H1 (cell line): ENCODE results near the gene PTTG1IP2. TPM values are rescaled to one million over a fixed set of nuclear protein-coding genes. Genes with fewer than 3 reads are reported as not detected.

Experiments used
- CTCF ChIA-PET: fragments of 300-600 bp; sonication (Branson Sonifier 250); formaldehyde crosslinking; loops from one replicate; lab custom pipeline; 2021; ENCODE audit not compliant: partially characterized antibody; lab: Charles Lee
- POLR2A ChIA-PET: fragments of 300-600 bp; sonication (Branson Sonifier 250); formaldehyde crosslinking; loops from one replicate; lab custom pipeline; 2021; ENCODE audit warnings: inconsistent platforms; ENCODE audit not compliant: partially characterized antibody; lab: Charles Lee
- DNase-seq, 2 experiments: peaks; one replicate each; pipeline versions ENCODE4 v3.0.0 to v3.0.0-alpha.2; 2010 to 2022; ENCODE audit warnings: low spot score in 2 of 2, low read depth in 1 of 2, mixed read lengths in 1 of 2
- FAIRE-seq: peaks from 2 replicates; lab custom pipeline; 2011; peaks lifted over from hg19 to GRCh38; lab: Jason Lieb, UNC
- H2AFZ ChIP-seq: 2 replicates; pipeline ENCODE4 v1.8.1; 2012; ENCODE audit warnings: low read length, inconsistent platforms
- H2AK5ac ChIP-seq: 2 replicates; pipeline ENCODE4 v1.6.1; 2013; ENCODE audit warnings: low read depth, low read length
- H2BK120ac ChIP-seq: replicated peaks from 2 replicates; pipeline ENCODE3; 2013; ENCODE audit warnings: low read depth, low read length, inconsistent platforms
- H2BK12ac ChIP-seq: 2 replicates; pipeline ENCODE4 v1.6.1; 2013; ENCODE audit warnings: low read depth, low read length
- H2BK15ac ChIP-seq: 2 replicates; pipeline ENCODE4 v1.6.1; 2013; ENCODE audit warnings: low read length
- H2BK20ac ChIP-seq: 2 replicates; pipeline ENCODE4 v1.6.1; 2013; ENCODE audit warnings: low read length
- H2BK5ac ChIP-seq: 2 replicates; pipeline ENCODE4 v1.6.1; 2013; ENCODE audit warnings: low read depth, low read length
- H3K14ac ChIP-seq: 2 replicates; pipeline ENCODE4 v1.6.1; 2013; ENCODE audit warnings: inconsistent platforms; ENCODE audit not compliant: insufficient read length
- H3K18ac ChIP-seq: 2 replicates; pipeline ENCODE4 v1.6.1; 2013; ENCODE audit warnings: low read length; ENCODE audit errors: extremely low read depth
- H3K23ac ChIP-seq: 2 replicates; pipeline ENCODE4 v1.6.1; 2013; ENCODE audit warnings: inconsistent platforms; ENCODE audit not compliant: insufficient read length
- H3K23me2 ChIP-seq: 2 replicates; pipeline ENCODE4 v1.6.1; 2013; ENCODE audit warnings: low read depth, low read length
- H3K27ac ChIP-seq: 2 replicates; pipeline ENCODE4 v1.6.1; 2011; ENCODE audit warnings: low read depth, low read length, inconsistent platforms
- H3K27me3 ChIP-seq, 4 experiments: replicated peaks in 1 of 4; 1 replicate in 1 of 4; 2 replicates in 3 of 4; pipeline versions ENCODE4 v1.6.1 to v1.8.1; 2011 to 2013; ENCODE audit warnings: low read length in 3 of 4, mild to moderate bottlenecking in 3 of 4, inconsistent platforms in 2 of 4, mixed read lengths in 2 of 4, moderate library complexity in 1 of 4; ENCODE audit not compliant: control insufficient read depth in 3 of 4, insufficient read depth in 3 of 4; ENCODE audit errors: extremely low read depth in 1 of 4
- H3K36me3 ChIP-seq, 4 experiments: 2 replicates each; pipeline versions ENCODE4 v1.6.1 to v1.8.1; 2011 to 2013; ENCODE audit warnings: mild to moderate bottlenecking in 4 of 4, low read length in 3 of 4, moderate library complexity in 2 of 4, control low read depth in 1 of 4, inconsistent platforms in 1 of 4; ENCODE audit not compliant: insufficient read depth in 4 of 4, control insufficient read depth in 2 of 4
- H3K4ac ChIP-seq: replicated peaks from 2 replicates; pipeline ENCODE3; 2013; ENCODE audit warnings: low read length, low read depth, mixed read lengths, inconsistent platforms; ENCODE audit not compliant: insufficient read length
- H3K4me1 ChIP-seq, 4 experiments: replicated peaks in 1 of 4; 1 replicate in 1 of 4; 2 replicates in 3 of 4; pipeline versions ENCODE4 v1.6.1 to v1.8.1; 2011 to 2013; ENCODE audit warnings: low read length in 3 of 4, inconsistent platforms in 2 of 4, mixed read lengths in 1 of 4; ENCODE audit not compliant: insufficient read depth in 4 of 4, control insufficient read depth in 3 of 4
- H3K4me2 ChIP-seq, 2 experiments: 2 replicates each; pipeline versions ENCODE4 v1.6.1 to v1.8.1; 2011 to 2013; ENCODE audit warnings: low read depth in 2 of 2, low read length in 2 of 2, control low read depth in 1 of 2, inconsistent platforms in 1 of 2, mild to moderate bottlenecking in 1 of 2; ENCODE audit not compliant: insufficient read depth in 1 of 2
- H3K4me3 ChIP-seq, 4 experiments: fragments of 200-600, 300-600 bp in 1 of 4; sonication (generic), shearing (Covaris generic), sonication (Bioruptor Twin) in 1 of 4; 2 replicates each; pipeline versions ENCODE4 v1.5.1 to v1.8.1; 2011 to 2016; ENCODE audit warnings: low read length in 4 of 4, low read depth in 3 of 4, control low read depth in 2 of 4, inconsistent platforms in 2 of 4, mild to moderate bottlenecking in 2 of 4, mixed read lengths in 1 of 4, moderate library complexity in 1 of 4; ENCODE audit not compliant: insufficient read depth in 2 of 4; ENCODE audit errors: extremely low read depth in 1 of 4
- H3K56ac ChIP-seq: replicated peaks from 2 replicates; pipeline ENCODE3; 2013; ENCODE audit warnings: low read depth, mild to moderate bottlenecking, mixed read lengths, low read length, inconsistent platforms; ENCODE audit not compliant: insufficient read length
- H3K79me1 ChIP-seq: 2 replicates; pipeline ENCODE4 v1.6.1; 2013; ENCODE audit warnings: low read depth, low read length, control low read depth
- H3K79me2 ChIP-seq, 2 experiments: 2 replicates each; pipeline versions ENCODE4 v1.6.1 to v1.8.1; 2012 to 2013; ENCODE audit warnings: low read length in 2 of 2, mild to moderate bottlenecking in 2 of 2, inconsistent platforms in 1 of 2; ENCODE audit not compliant: insufficient read depth in 2 of 2, control insufficient read depth in 1 of 2
- H3K9ac ChIP-seq, 4 experiments: replicated peaks in 1 of 4; 1 replicate in 1 of 4; 2 replicates in 3 of 4; pipeline versions ENCODE4 v1.6.1 to v1.8.1; 2011 to 2013; ENCODE audit warnings: low read depth in 3 of 4, low read length in 3 of 4, control low read depth in 2 of 4, mild to moderate bottlenecking in 2 of 4, moderate library complexity in 2 of 4, inconsistent platforms in 1 of 4; ENCODE audit errors: extremely low read depth in 1 of 4
- H3K9me3 ChIP-seq, 2 experiments: 2 replicates each; pipeline versions ENCODE4 v1.6.1 to v1.8.1; 2012 to 2013; ENCODE audit warnings: mild to moderate bottlenecking in 2 of 2, moderate library complexity in 2 of 2, control low read depth in 1 of 2, inconsistent platforms in 1 of 2, low read depth in 1 of 2, low read length in 1 of 2, mixed read lengths in 1 of 2; ENCODE audit not compliant: insufficient read depth in 2 of 2
- H4K20me1 ChIP-seq, 2 experiments: replicated peaks in 1 of 2; 2 replicates each; pipeline versions ENCODE3 to v1.8.1; 2011 to 2013; ENCODE audit warnings: inconsistent platforms in 2 of 2, low read length in 2 of 2, mild to moderate bottlenecking in 1 of 2; ENCODE audit not compliant: insufficient read depth in 2 of 2, control insufficient read depth in 1 of 2
- H4K5ac ChIP-seq: 2 replicates; pipeline ENCODE4 v1.6.1; 2013; ENCODE audit warnings: low read length, low read depth, mixed read lengths, inconsistent platforms; ENCODE audit not compliant: insufficient read length
- H4K8ac ChIP-seq: 2 replicates; pipeline ENCODE4 v1.8.0; 2013; ENCODE audit warnings: mild to moderate bottlenecking, moderate library complexity, low read length, inconsistent platforms; ENCODE audit not compliant: insufficient read depth; ENCODE audit errors: extremely low read depth
- H4K91ac ChIP-seq: replicated peaks from 2 replicates; pipeline ENCODE3; 2013; ENCODE audit warnings: low read length, mixed read lengths, inconsistent platforms; ENCODE audit not compliant: insufficient read length
- BRCA1 ChIP-seq: IDR thresholded peaks from 2 replicates; pipeline ENCODE4 v1.6.1; 2012; ENCODE audit warnings: low read depth, low read length, improper control_type of control experiment
- CBX8 ChIP-seq: fragments of 300-800, 300-1000 bp; sonication (generic); IDR thresholded peaks from 2 replicates; pipeline ENCODE4 v1.7.1; 2016; ENCODE audit warnings: low read depth, low read length, borderline replicate concordance
- MAFK ChIP-seq: IDR thresholded peaks from 2 replicates; pipeline ENCODE4 v1.6.1; 2012; ENCODE audit warnings: low read depth, mild to moderate bottlenecking, improper control_type of control experiment, low read length
- RAD21 ChIP-seq, 2 experiments: IDR thresholded peaks in 1 of 2; conservative IDR thresholded peaks in 1 of 2; 2 replicates each; pipeline ENCODE4 v1.6.1; 2011; ENCODE audit warnings: low read depth in 2 of 2, low read length in 2 of 2, improper control_type of control experiment in 1 of 2, inconsistent platforms in 1 of 2, mild to moderate bottlenecking in 1 of 2, moderate library complexity in 1 of 2
- SIX5 ChIP-seq: IDR thresholded peaks from 2 replicates; pipeline ENCODE4 v1.6.1; 2011; ENCODE audit warnings: mild to moderate bottlenecking, low read depth, low read length
- TAF1 ChIP-seq: IDR thresholded peaks from 2 replicates; pipeline ENCODE4 v1.6.1; 2011; ENCODE audit warnings: mild to moderate bottlenecking, low read depth, low read length
- TCF12 ChIP-seq: IDR thresholded peaks from 2 replicates; pipeline ENCODE4 v1.6.1; 2011; ENCODE audit warnings: low read depth, mild to moderate bottlenecking, low read length
- YY1 ChIP-seq: IDR thresholded peaks from 2 replicates; pipeline ENCODE4 v1.6.1; 2011; ENCODE audit warnings: low read depth, mild to moderate bottlenecking, low read length
- WGBS, 2 experiments: shearing (Covaris generic) in 1 of 2; methylation state at CpG; one replicate each; pipeline versions ENCODE4 v1.1.6 to v1.1.7; 2013 to 2015; ENCODE audit warnings: low lambda C conversion rate in 2 of 2, mixed read lengths in 2 of 2, inconsistent platforms in 1 of 2, low coverage in 1 of 2, missing lambda C conversion rate in 1 of 2; ENCODE audit not compliant: insufficient replicate concordance in 2 of 2, insufficient coverage in 1 of 2, insufficient read length in 1 of 2; ENCODE audit errors: extremely low coverage in 1 of 2, missing lambda C conversion rate in 1 of 2; 5-methylcytosine and 5-hydroxymethylcytosine counted together
- polyA plus RNA-seq, 7 experiments: library from polyadenylated mRNA; depleted of rRNA in 3 of 7; stranded (reverse) in 5 of 7; unstranded in 2 of 7; fragments of >200 nt in 5 of 7; fragments of 200-250 nt in 2 of 7; gene quantifications; 1 replicate in 5 of 7; 2 replicates in 1 of 7; 4 replicates in 1 of 7; pipeline versions ENCODE4 v1.2.1 to v1.2.3, GENCODE V29; 2011 to 2013; ENCODE audit warnings: missing spikeins in 2 of 7, mixed read lengths in 2 of 7
- total RNA-seq: library from RNA; stranded (reverse); fragmentation: NEBNext Ultra II Directional; extraction: Animal tissue kit (Norgen Biotek cat#: 25700); gene quantifications from 2 replicates; pipeline ENCODE4 v1.2.1, GENCODE V29; 2021
- TF ChIP-seq, protein P1 (sequence below), 3 experiments: IDR thresholded peaks; 1 replicate in 2 of 3; 2 replicates in 1 of 3; pipeline versions ENCODE4 v1.5.1 to v1.6.1; 2011; ENCODE audit warnings: low read length in 3 of 3, mild to moderate bottlenecking in 3 of 3, inconsistent platforms in 2 of 3, low read depth in 1 of 3, moderate library complexity in 1 of 3; ENCODE audit not compliant: insufficient read depth in 1 of 3; ENCODE audit errors: control extremely low read depth in 1 of 3
- TF ChIP-seq, protein P2 (sequence below): IDR thresholded peaks from 2 replicates; pipeline ENCODE4 v1.6.1; 2012; ENCODE audit warnings: inconsistent platforms

PTTG1IP2 gene
- total and polyA plus RNA-seq, 2 of the 8 experiments (the other 6 are each of a cell fraction or from before 2014, with no cell fraction given): not detected

- Histone ChIP-seq H2AK5ac (no peak overlapping the region), H3K79me2 (no peaks in the 10 kb centered on the region), H2BK5ac (no peak overlapping the region), H4K91ac (no peak overlapping the region), H3K56ac (no peak overlapping the region), H4K20me1 (no peaks in the 10 kb centered on the region), H3K23me2 (no peaks in the 10 kb centered on the region), H3K18ac (no peak overlapping the region), H3K14ac (no peak overlapping the region), H3K4me2 (0 out of 4 replicates have a peak overlapping the region, but pooled peaks of 1 of the 2 experiments have one; percentile 22), H2BK20ac (no peak overlapping the region), H3K9me3 (no peaks in the 10 kb centered on the region), H4K8ac (no peak overlapping the region), H3K9ac (no peak overlapping the region), H2AFZ (no peak overlapping the region), H3K4me1 (peaks cover 0 to 3% (median 0%) of the 10 kb centered on the region in 4 experiments; a peak in 1 of 7 replicates), H2BK15ac (no peak overlapping the region), H2BK12ac (no peak overlapping the region), H3K23ac (no peak overlapping the region), H3K79me1 (no peaks in the 10 kb centered on the region), H2BK120ac (no peak overlapping the region), H3K27me3 (no peaks in the 10 kb centered on the region), H3K4me3 (no peak overlapping the region), H3K4ac (no peak overlapping the region), H4K5ac (no peak overlapping the region), H3K27ac (no peak overlapping the region), H3K36me3 (no peaks in the 10 kb centered on the region)
- DNase-seq (no peak), FAIRE-seq (peak; percentile 28)
- ChIA-PET CTCF (interaction anchor here (0.9 to 2.5 kb wide), 8 partner anchors 11 to 522 kb away, joined by 3 to 12 read pairs (median 4); no protein-coding TSS in a partner anchor), POLR2A (no interaction called here)
- WGBS, 2 experiments: 27% methylated on average over 5 of the region's 5 CpGs; no CpG with 5 or more reads in 1 of the 2 experiments
- TF ChIP-seq RAD21 (IDR thresholded peaks at IDR 0.05 in 1 of 2, conservative IDR thresholded peaks at IDR 0.05 in 1 of 2; ENCODE audit: low read depth in 2 of 2, low read length in 2 of 2) (0 out of 4 replicates have a peak, but pooled peaks of 1 of the 2 experiments have one; percentile 11), CBX8 (no peak), TAF1 (no peak), TCF12 (no peak), SIX5 (no peak), MAFK (no peak), YY1 (no peak), BRCA1 (no peak)
- TF ChIP-seq, protein P1, sequence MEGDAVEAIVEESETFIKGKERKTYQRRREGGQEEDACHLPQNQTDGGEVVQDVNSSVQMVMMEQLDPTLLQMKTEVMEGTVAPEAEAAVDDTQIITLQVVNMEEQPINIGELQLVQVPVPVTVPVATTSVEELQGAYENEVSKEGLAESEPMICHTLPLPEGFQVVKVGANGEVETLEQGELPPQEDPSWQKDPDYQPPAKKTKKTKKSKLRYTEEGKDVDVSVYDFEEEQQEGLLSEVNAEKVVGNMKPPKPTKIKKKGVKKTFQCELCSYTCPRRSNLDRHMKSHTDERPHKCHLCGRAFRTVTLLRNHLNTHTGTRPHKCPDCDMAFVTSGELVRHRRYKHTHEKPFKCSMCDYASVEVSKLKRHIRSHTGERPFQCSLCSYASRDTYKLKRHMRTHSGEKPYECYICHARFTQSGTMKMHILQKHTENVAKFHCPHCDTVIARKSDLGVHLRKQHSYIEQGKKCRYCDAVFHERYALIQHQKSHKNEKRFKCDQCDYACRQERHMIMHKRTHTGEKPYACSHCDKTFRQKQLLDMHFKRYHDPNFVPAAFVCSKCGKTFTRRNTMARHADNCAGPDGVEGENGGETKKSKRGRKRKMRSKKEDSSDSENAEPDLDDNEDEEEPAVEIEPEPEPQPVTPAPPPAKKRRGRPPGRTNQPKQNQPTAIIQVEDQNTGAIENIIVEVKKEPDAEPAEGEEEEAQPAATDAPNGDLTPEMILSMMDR (IDR thresholded peaks at IDR 0.05; ENCODE audit: control extremely low read depth in 1 of 3, insufficient read depth in 1 of 3, low read depth in 1 of 3, low read length in 3 of 3): peak in 2 of 3 experiments; percentile 32 to 60; a peak in 2 of 4 replicates
- TF ChIP-seq, protein P2, sequence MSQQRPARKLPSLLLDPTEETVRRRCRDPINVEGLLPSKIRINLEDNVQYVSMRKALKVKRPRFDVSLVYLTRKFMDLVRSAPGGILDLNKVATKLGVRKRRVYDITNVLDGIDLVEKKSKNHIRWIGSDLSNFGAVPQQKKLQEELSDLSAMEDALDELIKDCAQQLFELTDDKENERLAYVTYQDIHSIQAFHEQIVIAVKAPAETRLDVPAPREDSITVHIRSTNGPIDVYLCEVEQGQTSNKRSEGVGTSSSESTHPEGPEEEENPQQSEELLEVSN: no peak
These were observed 51.0 kb downstream of the PTTG1IP2 start for GRCh38 chr7:90520484-90520883.
